Activated CD8-positive, alpha-beta memory T cell treated with anti-CD3 and anti-CD28 coated beads, Interleukin-2, amount 10 ng/mL, durations not matched to agents 7 days and 5 days (primary cell): ENCODE data around the gene GNMT. TPM values are rescaled to one million over a fixed set of nuclear protein-coding genes. Genes with fewer than 3 reads are reported as not detected.

Experiments
- ATAC-seq: fragments of 150-1000 bp; cut with Tn5 transposase; one replicate; pipeline ENCODE4 v1.10.0; 2021; ENCODE audit warnings: moderate library complexity
- CTCF ChIA-PET: fragments of 350-600 bp; sonication (Branson Sonifier 250); formaldehyde crosslinking; loops from one replicate; lab custom pipeline; 2021; ENCODE audit warnings: antibody characterized with exemption; lab: Charles Lee
- DNase-seq: peaks from one replicate; pipeline ENCODE4 v3.0.0-alpha.2; 2020
- H3K27ac Mint-ChIP-seq: one replicate; pipeline ENCODE4 v1.8.0; 2021; ENCODE audit warnings: mild to moderate bottlenecking, mixed read lengths
- H3K27me3 Mint-ChIP-seq: one replicate; pipeline ENCODE4 v1.8.0; 2021; ENCODE audit warnings: mixed read lengths
- H3K36me3 Mint-ChIP-seq: one replicate; pipeline ENCODE4 v1.8.0; 2021; ENCODE audit warnings: mild to moderate bottlenecking, mixed read lengths
- H3K4me1 Mint-ChIP-seq: one replicate; pipeline ENCODE4 v1.8.0; 2021; ENCODE audit warnings: mixed read lengths
- H3K4me3 Mint-ChIP-seq: one replicate; pipeline ENCODE4 v1.8.0; 2021; ENCODE audit warnings: mild to moderate bottlenecking, moderate library complexity, mixed read lengths
- H3K9me3 Mint-ChIP-seq: one replicate; pipeline ENCODE4 v1.8.0; 2022; ENCODE audit warnings: low read depth, mixed read lengths
- total RNA-seq, 2 experiments: library from RNA; stranded (reverse); gene quantifications; one replicate each; pipeline ENCODE4 v1.2.3, GENCODE V29; 2021

GNMT gene
- total RNA-seq, 2 experiments from 2014 or later, result 0.26 to 0.70 TPM

GRCh38 chr6:42959917-42960242 is 674 bp upstream of the GNMT start:
- CTCF ChIA-PET, result interaction anchor here (1.2 kb wide), 1 partner anchor 183 kb away, joined by 6 read pairs; no protein-coding TSS in a partner anchor
- Mint-ChIP-seq H3K27ac (no peak overlapping the region), H3K36me3 (peaks cover 9% of the 10 kb centered on the region), H3K4me1 (peaks cover 12% of the 10 kb centered on the region), H3K4me3 (peak overlapping the region; percentile 43), H3K9me3 (no peaks in the 10 kb centered on the region), H3K27me3 (peaks cover 7% of the 10 kb centered on the region)
- DNase-seq, result no peak
- no peak for ATAC-seq

GRCh38 chr6:42961020-42961470 is 491 bp downstream of the GNMT start:
- Mint-ChIP-seq H3K27ac (no peak overlapping the region), H3K4me3 (no peak overlapping the region), H3K36me3 (peaks cover 9% of the 10 kb centered on the region), H3K4me1 (peaks cover 12% of the 10 kb centered on the region), H3K27me3 (peaks cover 7% of the 10 kb centered on the region), H3K9me3 (no peaks in the 10 kb centered on the region)
- DNase-seq, result no peak
- CTCF ChIA-PET, result interaction anchor here (1.1 to 1.5 kb wide), 2 partner anchors 22 to 108 kb away, joined by 3 to 4 read pairs; no protein-coding TSS in a partner anchor
- ATAC-seq, result no peak

GRCh38 chr6:42962096-42962495 is 1.5 kb downstream of the GNMT start:
- CTCF ChIA-PET, result no interaction called here
- no peak for DNase-seq
- Mint-ChIP-seq H3K4me3 (no peak overlapping the region), H3K4me1 (peaks cover 12% of the 10 kb centered on the region), H3K27ac (no peak overlapping the region), H3K27me3 (peaks cover 7% of the 10 kb centered on the region), H3K9me3 (no peaks in the 10 kb centered on the region), H3K36me3 (peaks cover 9% of the 10 kb centered on the region)
- ATAC-seq, result no peak

- CTCF ChIA-PET, result no interaction called here
- Mint-ChIP-seq H3K4me3 (no peak overlapping the region), H3K9me3 (no peaks in the 10 kb centered on the region), H3K27me3 (peaks cover 7% of the 10 kb centered on the region), H3K27ac (no peak overlapping the region), H3K36me3 (peaks cover 9% of the 10 kb centered on the region), H3K4me1 (peaks cover 12% of the 10 kb centered on the region)
- DNase-seq, result no peak
- no peak for ATAC-seq
These were observed 2.1 kb downstream of the GNMT start for GRCh38 chr6:42962502-42963178.

- H3K4me1 Mint-ChIP-seq, result peaks cover 12% of the 10 kb centered on the region
- ATAC-seq (no peak), DNase-seq (no peak)
- H3K4me3 Mint-ChIP-seq, result no peak overlapping the region
- H3K27ac Mint-ChIP-seq, result no peak overlapping the region
- H3K36me3 Mint-ChIP-seq, result peaks cover 9% of the 10 kb centered on the region
- no peaks in the 10 kb centered on the region for H3K9me3 Mint-ChIP-seq
- CTCF ChIA-PET, result interaction anchor here (1.2 to 1.5 kb wide), 2 partner anchors 12 to 181 kb away, joined by 3 to 8 read pairs; no protein-coding TSS in a partner anchor
- peaks cover 7% of the 10 kb centered on the region for H3K27me3 Mint-ChIP-seq
These were observed 2.8 kb downstream of the GNMT start for GRCh38 chr6:42963179-42963854.

- no peak overlapping the region for H3K27ac Mint-ChIP-seq
- CTCF ChIA-PET, result interaction anchor here (1.2 to 1.5 kb wide), 2 partner anchors 12 to 180 kb away, joined by 3 to 8 read pairs; no protein-coding TSS in a partner anchor
- H3K4me1 Mint-ChIP-seq, result peaks cover 12% of the 10 kb centered on the region
- no peak overlapping the region for H3K4me3 Mint-ChIP-seq
- H3K27me3 Mint-ChIP-seq, result peaks cover 7% of the 10 kb centered on the region
- H3K9me3 Mint-ChIP-seq, result no peaks in the 10 kb centered on the region
- ATAC-seq (peak; percentile 47), DNase-seq (peak; percentile 62)
- peaks cover 9% of the 10 kb centered on the region for H3K36me3 Mint-ChIP-seq
These were observed 3.5 kb downstream of the GNMT start for GRCh38 chr6:42963855-42964605.

GRCh38 chr6:42966571-42966970 is 6.0 kb downstream of the GNMT start:
- ATAC-seq (no peak), DNase-seq (no peak)
- no peaks in the 10 kb centered on the region for H3K27me3 Mint-ChIP-seq
- H3K27ac Mint-ChIP-seq, result no peak overlapping the region
- H3K36me3 Mint-ChIP-seq, result peaks cover 9% of the 10 kb centered on the region
- H3K4me1 Mint-ChIP-seq, result peaks cover 2% of the 10 kb centered on the region
- H3K9me3 Mint-ChIP-seq, result no peaks in the 10 kb centered on the region
- no peak overlapping the region for H3K4me3 Mint-ChIP-seq
- CTCF ChIA-PET, result interaction anchor here (2.5 kb wide), 1 partner anchor 177 kb away, joined by 8 read pairs; no protein-coding TSS in a partner anchor

- ATAC-seq (no peak), DNase-seq (no peak)
- H3K36me3 Mint-ChIP-seq, result peaks cover 4% of the 10 kb centered on the region
- H3K9me3 Mint-ChIP-seq, result no peaks in the 10 kb centered on the region
- H3K27ac Mint-ChIP-seq, result no peak overlapping the region
- no peaks in the 10 kb centered on the region for H3K27me3 Mint-ChIP-seq
- H3K4me1 Mint-ChIP-seq, result peaks cover 2% of the 10 kb centered on the region
- H3K4me3 Mint-ChIP-seq, result no peak overlapping the region
- CTCF ChIA-PET, result interaction anchor here (2.5 kb wide), 1 partner anchor 176 kb away, joined by 8 read pairs; no protein-coding TSS in a partner anchor
These were observed 6.7 kb downstream of the GNMT start for GRCh38 chr6:42967228-42967627.

- ATAC-seq, result no peak
- CTCF ChIA-PET, result no interaction called here
These were observed 7.7 kb downstream of the GNMT start for GRCh38 chr6:42968126-42968701.

GRCh38 chr6:42968783-42969182 is 8.2 kb downstream of the GNMT start:
- Mint-ChIP-seq H3K27me3 (no peaks in the 10 kb centered on the region), H3K27ac (no peak overlapping the region), H3K9me3 (no peaks in the 10 kb centered on the region), H3K4me3 (no peak overlapping the region), H3K36me3 (peaks cover 2% of the 10 kb centered on the region), H3K4me1 (peaks cover 2% of the 10 kb centered on the region)
- CTCF ChIA-PET, result no interaction called here
- DNase-seq, result no peak
- no peak for ATAC-seq

More at GRCh38 chr6:42968126-42968701, 7.7 kb downstream of the GNMT start:
- Mint-ChIP-seq H3K4me3 (no peak overlapping the region), H3K9me3 (no peaks in the 10 kb centered on the region), H3K27ac (no peak overlapping the region), H3K27me3 (no peaks in the 10 kb centered on the region), H3K4me1 (peaks cover 2% of the 10 kb centered on the region), H3K36me3 (peaks cover 1% of the 10 kb centered on the region)
- no peak for DNase-seq

- no peak for DNase-seq
- ATAC-seq, result no peak
These were observed 8.9 kb downstream of the GNMT start for GRCh38 chr6:42969431-42969830.

GRCh38 chr6:42969934-42970333 is 9.4 kb downstream of the GNMT start:
- no peaks in the 10 kb centered on the region for H3K9me3 Mint-ChIP-seq
- peaks cover 4% of the 10 kb centered on the region for H3K4me1 Mint-ChIP-seq
- ATAC-seq (no peak), DNase-seq (no peak)
- no peak overlapping the region for H3K27ac Mint-ChIP-seq
- peaks cover 2% of the 10 kb centered on the region for H3K36me3 Mint-ChIP-seq
- no peaks in the 10 kb centered on the region for H3K27me3 Mint-ChIP-seq
- CTCF ChIA-PET, result no interaction called here
- H3K4me3 Mint-ChIP-seq, result no peak overlapping the region

More at GRCh38 chr6:42969431-42969830, 8.9 kb downstream of the GNMT start:
- CTCF ChIA-PET, result no interaction called here
- Mint-ChIP-seq H3K4me1 (peaks cover 2% of the 10 kb centered on the region), H3K36me3 (peaks cover 2% of the 10 kb centered on the region), H3K4me3 (no peak overlapping the region), H3K27ac (no peak overlapping the region), H3K9me3 (no peaks in the 10 kb centered on the region), H3K27me3 (no peaks in the 10 kb centered on the region)
